Activated CD4-positive, alpha-beta memory T cell treated with anti-CD3 and anti-CD28 coated beads, Interleukin-2, amount 10 ng/mL, durations not matched to agents 7 days and 5 days (primary cell): ENCODE results near the gene PDE11A. TPM values are rescaled to one million over a fixed set of nuclear protein-coding genes. Genes with fewer than 3 reads are reported as not detected.

Experiments
- CTCF ChIA-PET: fragments of 350-600 bp; sonication (Branson Sonifier 250); formaldehyde crosslinking; loops from one replicate; lab custom pipeline; 2021; ENCODE audit warnings: antibody characterized with exemption, inconsistent platforms; lab: Charles Lee
- POLR2A ChIA-PET: fragments of 350-600 bp; sonication (Branson Sonifier 250); formaldehyde crosslinking; loops from one replicate; lab custom pipeline; 2021; ENCODE audit warnings: antibody characterized with exemption; lab: Charles Lee
- DNase-seq: peaks from one replicate; pipeline ENCODE4 v3.0.0-alpha.2; 2020
- H3K27ac Mint-ChIP-seq: one replicate; pipeline ENCODE4 v1.8.0; 2021; ENCODE audit warnings: mild to moderate bottlenecking, mixed read lengths
- H3K27me3 Mint-ChIP-seq: one replicate; pipeline ENCODE4 v1.8.0; 2021; ENCODE audit warnings: mixed read lengths
- H3K36me3 Mint-ChIP-seq: one replicate; pipeline ENCODE4 v1.8.0; 2021; ENCODE audit warnings: low read depth, mixed read lengths
- H3K4me1 Mint-ChIP-seq: one replicate; pipeline ENCODE4 v1.8.0; 2021; ENCODE audit warnings: mixed read lengths
- H3K4me3 Mint-ChIP-seq: one replicate; pipeline ENCODE4 v1.8.0; 2021; ENCODE audit warnings: mild to moderate bottlenecking, mixed read lengths
- H3K9me3 Mint-ChIP-seq: one replicate; pipeline ENCODE4 v1.8.0; 2021; ENCODE audit warnings: mixed read lengths
- total RNA-seq, 2 experiments: library from RNA; stranded (reverse); gene quantifications; one replicate each; pipeline ENCODE4 v1.2.3, GENCODE V29; 2021

PDE11A gene
- total RNA-seq, 2 experiments from 2014 or later = not detected

GRCh38 chr2:177682836-177683660 is 389.5 kb downstream of the PDE11A start:
- Mint-ChIP-seq H3K27me3 (peaks cover 1% of the 10 kb centered on the region), H3K36me3 (no peaks in the 10 kb centered on the region), H3K9me3 (no peaks in the 10 kb centered on the region), H3K4me1 (no peaks in the 10 kb centered on the region), H3K27ac (no peak overlapping the region), H3K4me3 (no peak overlapping the region)
- ChIA-PET POLR2A (no interaction called here), CTCF (no interaction called here)
- DNase-seq = no peak

- no peak for DNase-seq
- Mint-ChIP-seq H3K36me3 (no peaks in the 10 kb centered on the region), H3K27ac (no peak overlapping the region), H3K4me1 (no peaks in the 10 kb centered on the region), H3K27me3 (peaks cover 7% of the 10 kb centered on the region), H3K9me3 (no peaks in the 10 kb centered on the region), H3K4me3 (no peak overlapping the region)
- CTCF ChIA-PET = no interaction called here
- POLR2A ChIA-PET = no interaction called here
Measured at GRCh38 chr2:177682006-177682405, 390.6 kb downstream of the PDE11A start.

GRCh38 chr2:177680866-177681712 is 391.5 kb downstream of the PDE11A start:
- peaks cover 14% of the 10 kb centered on the region for H3K27me3 Mint-ChIP-seq
- H3K4me3 Mint-ChIP-seq = no peak overlapping the region
- no peak for DNase-seq
- H3K27ac Mint-ChIP-seq = no peak overlapping the region
- ChIA-PET POLR2A (no interaction called here), CTCF (no interaction called here)
- no peaks in the 10 kb centered on the region for H3K9me3 Mint-ChIP-seq
- H3K36me3 Mint-ChIP-seq = no peaks in the 10 kb centered on the region
- no peaks in the 10 kb centered on the region for H3K4me1 Mint-ChIP-seq

GRCh38 chr2:177679611-177680605 is 392.7 kb downstream of the PDE11A start:
- Mint-ChIP-seq H3K27ac (no peak overlapping the region), H3K36me3 (no peaks in the 10 kb centered on the region), H3K4me3 (no peak overlapping the region), H3K4me1 (no peaks in the 10 kb centered on the region), H3K27me3 (peaks cover 20% of the 10 kb centered on the region), H3K9me3 (no peaks in the 10 kb centered on the region)
- CTCF ChIA-PET = interaction anchor here (0.6 kb wide), 1 partner anchor 14 kb away, joined by 5 read pairs; no protein-coding TSS in a partner anchor
- POLR2A ChIA-PET = no interaction called here
- no peak for DNase-seq

GRCh38 chr2:177678939-177679338 is 393.6 kb downstream of the PDE11A start:
- CTCF ChIA-PET = no interaction called here

GRCh38 chr2:177676636-177677035 is 395.9 kb downstream of the PDE11A start:
- H3K36me3 Mint-ChIP-seq = no peaks in the 10 kb centered on the region
- H3K4me3 Mint-ChIP-seq = no peak overlapping the region
- POLR2A ChIA-PET = no interaction called here
- no peak for DNase-seq
- peaks cover 26% of the 10 kb centered on the region for H3K27me3 Mint-ChIP-seq
- H3K9me3 Mint-ChIP-seq = no peaks in the 10 kb centered on the region
- H3K4me1 Mint-ChIP-seq = peaks cover 3% of the 10 kb centered on the region
- H3K27ac Mint-ChIP-seq = no peak overlapping the region
- CTCF ChIA-PET = no interaction called here

More at GRCh38 chr2:177678939-177679338, 393.6 kb downstream of the PDE11A start:
- Mint-ChIP-seq H3K27ac (no peak overlapping the region), H3K27me3 (peaks cover 20% of the 10 kb centered on the region), H3K4me3 (no peak overlapping the region), H3K4me1 (no peaks in the 10 kb centered on the region), H3K9me3 (no peaks in the 10 kb centered on the region), H3K36me3 (no peaks in the 10 kb centered on the region)
- POLR2A ChIA-PET = no interaction called here
- no peak for DNase-seq

- Mint-ChIP-seq H3K27ac (no peak overlapping the region), H3K4me1 (peaks cover 7% of the 10 kb centered on the region), H3K27me3 (peaks cover 26% of the 10 kb centered on the region), H3K9me3 (no peaks in the 10 kb centered on the region), H3K4me3 (no peak overlapping the region), H3K36me3 (no peaks in the 10 kb centered on the region)
- POLR2A ChIA-PET = no interaction called here
- DNase-seq = no peak
- CTCF ChIA-PET = no interaction called here
Measured at GRCh38 chr2:177675825-177676224, 396.8 kb downstream of the PDE11A start.

GRCh38 chr2:177675350-177675821 is 397.2 kb downstream of the PDE11A start:
- no peak overlapping the region for H3K27ac Mint-ChIP-seq
- ChIA-PET POLR2A (no interaction called here), CTCF (no interaction called here)
- H3K36me3 Mint-ChIP-seq = no peaks in the 10 kb centered on the region
- peaks cover 26% of the 10 kb centered on the region for H3K27me3 Mint-ChIP-seq
- peaks cover 11% of the 10 kb centered on the region for H3K4me1 Mint-ChIP-seq
- no peak for DNase-seq
- no peaks in the 10 kb centered on the region for H3K9me3 Mint-ChIP-seq
- H3K4me3 Mint-ChIP-seq = no peak overlapping the region

- POLR2A ChIA-PET = no interaction called here
- no peak overlapping the region for H3K4me3 Mint-ChIP-seq
- H3K4me1 Mint-ChIP-seq = peaks cover 11% of the 10 kb centered on the region
- H3K36me3 Mint-ChIP-seq = no peaks in the 10 kb centered on the region
- peaks cover 26% of the 10 kb centered on the region for H3K27me3 Mint-ChIP-seq
- H3K27ac Mint-ChIP-seq = no peak overlapping the region
- no peaks in the 10 kb centered on the region for H3K9me3 Mint-ChIP-seq
- CTCF ChIA-PET = no interaction called here
- no peak for DNase-seq
Measured at GRCh38 chr2:177673602-177674595, 398.7 kb downstream of the PDE11A start.

- Mint-ChIP-seq H3K36me3 (no peaks in the 10 kb centered on the region), H3K4me3 (no peak overlapping the region), H3K4me1 (peaks cover 11% of the 10 kb centered on the region), H3K9me3 (no peaks in the 10 kb centered on the region), H3K27ac (no peak overlapping the region), H3K27me3 (peaks cover 20% of the 10 kb centered on the region)
- DNase-seq = no peak
- CTCF ChIA-PET = no interaction called here
- POLR2A ChIA-PET = no interaction called here
Measured at GRCh38 chr2:177671662-177672061, 400.9 kb downstream of the PDE11A start.

- no peak overlapping the region for H3K27ac Mint-ChIP-seq
- H3K27me3 Mint-ChIP-seq = peaks cover 13% of the 10 kb centered on the region
- peaks cover 17% of the 10 kb centered on the region for H3K4me1 Mint-ChIP-seq
- DNase-seq = no peak
- ChIA-PET CTCF (no interaction called here), POLR2A (no interaction called here)
- no peaks in the 10 kb centered on the region for H3K9me3 Mint-ChIP-seq
- no peaks in the 10 kb centered on the region for H3K36me3 Mint-ChIP-seq
- H3K4me3 Mint-ChIP-seq = no peak overlapping the region
Measured at GRCh38 chr2:177670791-177671535, 401.6 kb downstream of the PDE11A start.
